ENCODE data around the gene CHTF18. TPM values are rescaled to one million over a fixed set of nuclear protein-coding genes. Genes with fewer than 3 reads are reported as not detected.

CHTF18 gene
- total RNA-seq, 1 experiment from 2014 or later, result 120 TPM

DNA sequence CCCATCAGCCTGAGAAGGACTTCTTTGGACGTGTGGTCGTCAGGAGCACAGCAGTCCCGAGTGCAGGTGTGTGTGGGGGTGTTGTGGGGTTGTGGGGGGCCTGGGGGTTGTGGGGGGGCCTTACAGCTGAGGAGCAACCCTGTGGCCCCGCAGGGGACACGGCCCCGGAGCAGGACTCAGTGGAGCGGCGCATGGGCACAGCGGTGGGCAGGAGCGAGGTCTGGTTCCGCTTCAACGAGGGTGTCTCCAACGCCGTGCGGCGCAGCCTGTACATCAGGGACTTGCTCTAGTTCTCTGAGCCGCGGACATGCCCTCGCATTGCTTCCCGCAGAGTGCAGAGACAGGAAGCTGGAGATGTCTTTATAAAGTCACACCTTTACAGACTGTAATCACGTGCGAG, 9.3 kb downstream of the CHTF18 start:
- Histone ChIP-seq H3K4ac (ENCODE audit: low read depth, low read length) (no peak overlapping the region), H3K79me2 (ENCODE audit: insufficient read depth, low read length) (no peaks in the 10 kb centered on the region), H2BK120ac (ENCODE audit: low read depth, low read length, poor library complexity, severe bottlenecking) (no peak overlapping the region), H2BK15ac (ENCODE audit: low read depth, low read length) (no peak overlapping the region), H3K9me3 (ENCODE audit: control insufficient read depth, low read depth, low read length) (no peaks in the 10 kb centered on the region), H3K9ac (ENCODE audit: extremely low read depth, insufficient read length, low read length) (no peak overlapping the region), H3K56ac (ENCODE audit: insufficient read length, low read depth, low read length) (no peak overlapping the region), H2BK20ac (ENCODE audit: low read depth, low read length, poor library complexity, severe bottlenecking) (no peak overlapping the region), H3K23ac (ENCODE audit: insufficient read length, low read depth, low read length) (no peak overlapping the region), H4K91ac (ENCODE audit: insufficient read length, low read depth, low read length) (no peak overlapping the region), H2AK5ac (ENCODE audit: insufficient read length, low read length) (no peak overlapping the region), H3K18ac (ENCODE audit: insufficient read length, low read depth, low read length) (no peak overlapping the region), H3K79me1 (ENCODE audit: insufficient read depth, low read depth, low read length, poor library complexity, severe bottlenecking) (no peaks in the 10 kb centered on the region), H3K4me1 (ENCODE audit: insufficient read depth, low read length) (no peaks in the 10 kb centered on the region), H3K14ac (ENCODE audit: insufficient read depth, low read length) (no peak overlapping the region), H3K27ac (ENCODE audit: insufficient read length, low read depth, low read length) (no peak overlapping the region), H4K8ac (replicated peaks; ENCODE audit: insufficient read length, low read depth, low read length) (no peak overlapping the region), H3K23me2 (ENCODE audit: insufficient read length, low read depth, low read length, poor library complexity, severe bottlenecking) (peaks cover 4% of the 10 kb centered on the region), H2BK5ac (ENCODE audit: insufficient read length, low read length) (no peak overlapping the region), H3T11ph (ENCODE audit: low read length) (no peak overlapping the region), H4K20me1 (ENCODE audit: control insufficient read depth, insufficient read depth, insufficient read length) (no peaks in the 10 kb centered on the region), H3K4me2 (ENCODE audit: insufficient read depth, insufficient read length, low read length) (no peak overlapping the region), H4K5ac (ENCODE audit: insufficient read length, low read depth, low read length) (no peak overlapping the region), H2BK12ac (ENCODE audit: insufficient read length, low read depth, low read length) (no peak overlapping the region), H3K27me3 (ENCODE audit: insufficient read depth, low read length) (no peaks in the 10 kb centered on the region; the same call in 1 of the 2 replicates), H2AFZ (ENCODE audit: low read length) (no peak overlapping the region)
- Mint-ChIP-seq H3K9me3 (peaks cover 0 to 3% of the 10 kb centered on the region in 2 experiments; a peak in 1 of 5 replicates), H3K27me3 (ENCODE audit: low read depth) (peaks cover 32% of the 10 kb centered on the region), H3K36me3 (ENCODE audit: insufficient read depth in 1 of 3, low read depth in 3 of 3) (peaks cover 13 to 32% (median 21%) of the 10 kb centered on the region in 3 experiments; a peak in 6 of 7 replicates), H3K27ac (no peak overlapping the region), H3K4me3 (no peak overlapping the region), H3K4me1 (no peaks in the 10 kb centered on the region)
- TF ChIP-seq, protein P1, sequence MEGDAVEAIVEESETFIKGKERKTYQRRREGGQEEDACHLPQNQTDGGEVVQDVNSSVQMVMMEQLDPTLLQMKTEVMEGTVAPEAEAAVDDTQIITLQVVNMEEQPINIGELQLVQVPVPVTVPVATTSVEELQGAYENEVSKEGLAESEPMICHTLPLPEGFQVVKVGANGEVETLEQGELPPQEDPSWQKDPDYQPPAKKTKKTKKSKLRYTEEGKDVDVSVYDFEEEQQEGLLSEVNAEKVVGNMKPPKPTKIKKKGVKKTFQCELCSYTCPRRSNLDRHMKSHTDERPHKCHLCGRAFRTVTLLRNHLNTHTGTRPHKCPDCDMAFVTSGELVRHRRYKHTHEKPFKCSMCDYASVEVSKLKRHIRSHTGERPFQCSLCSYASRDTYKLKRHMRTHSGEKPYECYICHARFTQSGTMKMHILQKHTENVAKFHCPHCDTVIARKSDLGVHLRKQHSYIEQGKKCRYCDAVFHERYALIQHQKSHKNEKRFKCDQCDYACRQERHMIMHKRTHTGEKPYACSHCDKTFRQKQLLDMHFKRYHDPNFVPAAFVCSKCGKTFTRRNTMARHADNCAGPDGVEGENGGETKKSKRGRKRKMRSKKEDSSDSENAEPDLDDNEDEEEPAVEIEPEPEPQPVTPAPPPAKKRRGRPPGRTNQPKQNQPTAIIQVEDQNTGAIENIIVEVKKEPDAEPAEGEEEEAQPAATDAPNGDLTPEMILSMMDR (conservative IDR thresholded peaks at IDR 0.05), result no peak
- no peak for DNase-seq
- no CpG with 5 or more reads among the region's 22 CpGs for WGBS (ENCODE audit: extremely low coverage, insufficient read length, low lambda C conversion rate)
